GM21825 (cell line): Measurements from ENCODE around the gene ATG2B.

ENCODE experiments used
- ATAC-seq: cut with Tn5 transposase; IDR thresholded peaks from one replicate; pipeline ENCODE4 v1.9.1; 2021; ENCODE audit warnings: mild to moderate bottlenecking, moderate library complexity; ENCODE audit not compliant: unreplicated experiment

The ATG2B gene

GRCh38 chr14:96229315-96229714 is 133.8 kb downstream of the ATG2B start:
- no peak for ATAC-seq
